ENCODE results near the gene KANK4.

- TF ChIP-seq EZH2 (IDR thresholded peaks at IDR 0.05; ENCODE audit: borderline replicate concordance, low read depth, low read length, severe bottlenecking) = no peak
- TF ChIP-seq CTCF (IDR thresholded peaks at IDR 0.05; ENCODE audit: borderline replicate concordance, extremely low read depth, low read length, poor library complexity, severe bottlenecking) = no peak
Measured at GRCh38 chr1:62341089-62341488, 21.9 kb upstream of the KANK4 start.
